Stimulated activated CD8-positive, alpha-beta memory T cell treated with anti-CD3 and anti-CD28 coated beads, Interleukin-12 subunit alpha, Interleukin-12 subunit beta, amount 100 ng/mL, for 4 hours (primary cell): ENCODE results near the gene PHIP.
"Not testable (repeated sequence)": the region's sequence is repeated elsewhere in the genome, so short reads cannot be mapped to it uniquely, and the experiment has no call there.

Source experiments
- DNase-seq: peaks from one replicate; pipeline ENCODE4 v3.0.0-alpha.2; 2020; ENCODE audit warnings: low read depth

Gene PHIP

DNA sequence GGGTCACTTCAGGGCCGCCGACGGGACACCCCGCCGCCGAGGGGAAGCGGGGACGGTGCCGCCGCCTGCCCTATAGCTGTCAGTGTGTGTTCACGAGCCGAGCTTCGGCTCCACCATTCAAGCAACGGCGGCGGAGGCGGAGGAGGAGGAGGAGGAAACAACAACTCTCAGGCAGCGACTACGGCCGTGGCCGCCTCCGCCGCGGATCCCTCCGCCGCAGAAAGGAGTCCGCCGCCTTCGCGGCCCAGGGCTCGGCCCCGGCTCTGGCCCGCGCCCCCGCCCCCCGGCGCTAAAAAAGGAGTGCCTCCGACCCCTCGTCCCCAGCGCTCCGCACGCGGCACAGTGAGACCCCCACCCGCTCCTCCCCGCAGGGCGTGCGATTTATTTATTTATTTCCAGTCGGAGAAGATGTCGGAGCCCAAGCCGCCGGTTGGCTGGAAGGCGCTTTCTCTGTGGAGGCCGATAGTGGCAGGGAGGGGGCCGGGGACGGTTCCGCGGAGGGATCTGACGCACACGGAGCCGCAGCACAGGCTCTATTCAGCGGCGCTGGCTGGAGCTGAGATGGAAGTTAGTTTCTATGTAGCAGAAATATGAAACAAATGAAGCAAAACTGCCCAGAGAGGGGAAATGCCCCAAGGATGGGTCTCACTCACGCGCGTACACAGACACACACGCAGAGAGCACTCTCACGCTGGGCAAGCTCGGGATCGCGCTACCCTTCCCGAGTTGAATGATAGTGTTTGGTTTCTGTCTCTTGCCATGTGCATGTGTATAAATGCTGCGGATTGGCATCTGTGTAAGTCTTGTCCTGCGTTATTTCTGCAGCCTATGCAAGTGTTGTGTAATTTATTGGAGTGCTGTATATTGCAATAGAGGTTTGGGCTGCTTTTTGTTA is at the start of gene PHIP:
PHIP (minus strand) TSS at position 180 of the 895 bp plus-strand sequence. CDS start 186 bp downstream, outside the sequence.
- peak; percentile 83 for DNase-seq

DNA sequence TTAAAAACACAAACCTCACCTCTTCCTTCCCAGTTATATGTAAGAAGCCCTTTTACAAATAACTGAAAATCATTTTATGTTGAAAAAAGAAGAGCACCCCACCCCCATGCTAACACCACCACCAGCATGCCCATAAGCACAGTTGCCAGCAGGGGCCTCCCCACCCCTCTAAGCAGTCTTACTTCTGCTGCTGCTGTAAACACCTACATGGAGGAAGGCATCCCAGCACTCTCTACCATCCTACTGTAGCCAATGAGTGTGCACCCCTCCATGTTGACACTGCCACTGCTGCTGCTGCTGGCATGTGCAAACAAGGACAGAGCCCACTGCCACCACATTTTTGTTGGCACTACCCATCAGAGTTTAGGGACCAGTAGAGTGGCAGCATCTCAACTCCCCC is 49.6 kb upstream of the PHIP start:
- DNase-seq: no peak

DNA sequence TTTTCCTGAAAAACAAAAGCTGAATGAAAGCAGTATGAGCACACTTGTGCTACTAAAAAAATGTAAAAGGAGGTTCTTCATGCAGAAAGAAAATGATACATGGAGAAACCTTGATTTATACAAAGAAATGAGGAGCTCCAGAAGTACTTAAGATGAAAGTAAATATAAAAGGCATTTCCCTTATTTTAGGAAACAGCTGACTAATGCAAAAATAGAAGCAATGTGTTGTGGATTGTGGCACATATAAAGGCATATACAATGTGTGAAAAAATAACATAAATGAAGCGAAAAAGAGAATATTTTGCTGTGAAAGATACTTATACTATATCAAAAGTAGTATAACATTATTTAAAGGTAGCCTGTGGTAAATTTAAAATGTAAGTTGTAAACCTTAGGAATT is 41.2 kb upstream of the PHIP start:
- DNase-seq: no peak

DNA sequence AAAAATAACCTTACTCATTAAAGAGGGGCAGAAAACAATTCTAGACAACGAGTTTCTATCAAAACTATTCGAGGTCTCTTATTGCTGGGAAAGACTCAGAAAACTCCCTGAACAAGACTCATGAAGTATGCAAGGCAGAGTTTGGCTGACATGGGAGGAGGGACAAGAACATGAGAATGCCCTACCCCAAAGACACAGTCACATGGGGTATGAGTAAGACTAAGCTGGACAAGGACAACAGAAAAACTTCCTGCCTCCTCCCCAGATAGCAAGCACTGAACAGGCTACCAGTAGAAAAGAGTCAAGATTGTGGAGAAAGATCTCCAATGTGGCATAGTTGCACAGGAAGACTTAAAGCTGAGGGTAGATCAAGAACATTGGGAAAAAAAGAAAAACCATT is 39.7 kb upstream of the PHIP start:
- DNase-seq: no peak

DNA sequence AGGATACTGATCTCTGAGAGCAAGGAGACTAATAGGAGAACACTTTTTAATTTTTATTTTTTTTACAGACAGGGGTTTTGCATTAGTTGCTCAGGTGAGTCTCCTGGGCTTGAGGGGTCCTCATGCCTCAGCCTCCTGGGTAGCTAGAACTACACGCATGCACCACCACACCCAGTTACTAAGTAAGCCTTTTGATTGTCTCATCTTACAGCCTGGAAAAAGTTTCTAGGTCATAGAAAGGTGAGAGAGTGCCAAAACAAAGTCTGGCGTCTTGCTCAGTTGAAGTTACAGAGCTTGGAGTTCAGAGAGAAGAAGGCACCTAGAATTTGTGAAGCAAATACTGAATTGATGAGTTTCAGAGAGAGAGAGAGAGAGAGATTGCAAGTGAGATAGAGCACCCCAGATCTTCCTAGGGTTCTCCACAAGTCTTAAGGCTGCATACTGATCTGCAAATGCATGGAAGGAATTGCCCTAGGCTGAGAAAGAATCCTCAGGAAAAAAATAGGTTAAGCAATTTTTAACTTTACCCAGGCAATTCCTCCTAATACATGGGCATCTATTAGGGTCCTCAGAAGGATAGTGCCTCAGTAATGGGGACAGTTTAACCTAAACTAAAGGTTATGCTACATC is 37.6 kb upstream of the PHIP start:
- no peak for DNase-seq

DNA sequence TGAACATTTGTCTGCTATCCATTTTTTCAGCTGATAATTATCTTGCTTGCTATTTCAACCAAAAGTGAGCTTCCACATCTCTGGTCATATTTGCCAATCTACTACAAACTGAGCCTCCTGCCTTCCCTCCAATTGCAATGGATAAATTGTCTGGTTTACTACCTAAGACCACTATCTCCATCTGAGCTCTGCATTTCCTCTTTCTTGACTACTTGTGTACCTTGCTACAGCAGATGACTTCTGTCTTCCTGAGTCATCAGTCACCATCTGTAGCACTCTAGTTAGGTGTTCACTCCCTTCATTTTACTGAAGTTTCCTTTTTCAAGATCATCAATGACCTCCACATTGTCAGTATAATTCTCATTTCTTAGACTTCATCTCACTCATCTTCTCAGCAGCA is 33.5 kb upstream of the PHIP start:
- DNase-seq: no peak

DNA sequence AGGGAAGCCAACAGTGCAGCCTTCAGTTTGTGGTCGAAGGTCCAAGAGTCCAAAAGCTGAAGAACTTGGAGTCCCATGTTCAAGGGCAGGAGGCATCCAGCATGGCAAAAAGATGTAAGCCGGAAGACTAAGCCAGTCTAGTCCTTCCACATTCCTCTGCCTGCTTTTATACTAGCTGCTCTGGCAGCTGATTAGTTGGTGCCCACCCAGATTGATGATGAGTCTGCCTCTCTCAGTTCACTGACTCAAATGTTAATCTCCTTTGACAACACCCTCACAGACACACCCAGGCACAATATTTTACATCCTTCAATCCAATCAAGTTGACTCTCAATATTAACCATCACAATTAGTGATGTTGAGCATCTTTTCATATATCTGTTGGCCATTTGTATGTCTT is 23.1 kb upstream of the PHIP start:
- no peak for DNase-seq

DNA sequence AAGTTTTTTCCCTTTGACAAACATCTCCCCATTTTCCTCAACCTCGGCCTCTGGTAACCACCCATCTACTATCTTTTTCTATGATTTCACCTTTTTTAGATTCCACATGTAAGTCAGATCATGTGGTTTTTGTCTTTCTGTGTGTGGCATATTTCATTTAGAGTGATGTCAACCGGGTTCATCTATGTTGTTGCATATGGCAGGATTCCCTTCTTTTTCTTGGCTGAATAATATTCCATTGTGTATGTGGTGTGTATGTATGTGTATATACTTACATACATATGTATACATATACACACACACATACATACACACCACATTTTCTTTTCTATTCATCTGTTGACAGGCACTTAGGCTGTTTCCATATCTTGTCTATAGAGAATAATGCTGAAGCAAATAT is 22.2 kb upstream of the PHIP start:
- DNase-seq: no peak

DNA sequence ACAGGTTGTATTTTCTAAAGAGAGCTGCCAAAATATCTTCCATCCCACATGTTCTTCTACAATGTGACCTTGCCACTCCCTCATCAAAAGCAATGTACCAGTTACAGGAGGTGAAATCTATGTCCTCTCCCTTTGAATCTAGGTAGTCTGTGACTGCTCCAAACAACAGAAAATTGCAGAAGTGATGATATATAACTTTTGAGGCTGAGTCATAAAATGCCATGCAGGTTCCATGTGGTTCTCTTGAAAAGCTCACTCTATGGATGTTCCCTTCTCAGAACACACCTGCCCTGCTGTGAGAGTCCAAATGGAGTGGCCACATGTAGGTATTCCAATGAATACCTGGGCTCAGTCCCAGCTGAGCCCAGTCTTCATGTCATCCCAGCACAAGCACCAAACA is 16.9 kb upstream of the PHIP start:
- no peak for DNase-seq

DNA sequence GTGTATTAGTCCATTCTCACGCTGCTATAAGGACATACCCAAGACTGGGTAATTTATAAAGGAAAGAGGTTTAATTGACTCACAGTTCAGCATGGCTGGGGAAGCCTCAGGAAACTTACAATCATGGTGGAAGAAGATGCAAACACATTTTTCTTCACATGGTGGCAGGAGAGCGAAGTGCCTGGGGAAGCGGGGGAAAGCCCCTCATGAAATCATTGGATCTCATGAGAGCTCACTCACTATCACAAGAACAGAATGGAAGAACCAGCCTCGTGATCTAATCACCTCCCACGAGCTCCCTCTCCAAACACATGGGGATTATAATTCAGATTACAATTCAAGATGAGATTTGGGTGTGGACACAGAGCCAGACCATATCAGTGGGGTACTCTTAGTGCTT is 13.7 kb upstream of the PHIP start:
- not testable (repeated sequence) for DNase-seq

DNA sequence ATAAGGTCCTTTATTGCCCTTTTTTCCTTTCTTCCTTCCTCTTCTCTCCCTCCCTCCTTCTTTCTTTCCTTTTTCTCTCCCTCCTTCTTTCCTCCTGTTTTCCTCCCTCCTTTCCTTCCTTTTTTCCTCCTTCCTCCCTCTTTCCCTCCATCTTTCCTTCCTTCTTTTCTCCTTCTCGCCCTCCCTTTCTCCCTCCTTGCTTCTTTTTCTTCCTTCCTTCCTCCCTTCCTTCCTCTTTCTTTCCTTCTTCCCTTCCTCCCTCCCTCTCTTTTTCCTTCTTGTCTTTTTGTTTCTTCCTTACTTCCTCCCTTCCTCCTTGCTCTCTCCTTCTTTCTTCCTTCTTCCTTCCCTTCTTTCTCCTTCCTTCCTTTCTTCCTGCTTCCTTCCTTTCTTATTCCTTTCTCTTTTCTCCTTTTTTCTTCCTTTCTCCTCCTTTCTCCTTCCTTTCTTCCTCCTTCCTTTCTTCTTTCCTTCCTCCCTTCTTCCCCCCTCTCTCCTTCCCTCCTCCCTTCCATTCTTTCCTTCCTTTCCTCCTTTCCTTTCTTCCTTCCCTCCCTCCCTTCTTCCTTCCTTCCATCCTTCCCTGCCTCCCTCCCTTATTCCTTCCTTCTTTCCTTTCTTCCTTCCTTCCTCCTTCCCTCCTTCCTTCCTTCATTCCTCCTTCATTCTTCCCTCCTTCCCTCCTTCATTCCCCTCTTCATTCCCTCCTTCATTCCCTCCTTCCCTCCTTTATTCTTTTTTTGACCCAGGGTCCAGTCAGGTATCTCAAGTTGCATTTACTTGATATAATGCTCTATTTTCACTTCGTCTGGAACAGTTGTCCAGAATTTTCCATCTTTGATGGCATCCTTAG is 11.7 kb upstream of the PHIP start:
- DNase-seq: no peak

DNA sequence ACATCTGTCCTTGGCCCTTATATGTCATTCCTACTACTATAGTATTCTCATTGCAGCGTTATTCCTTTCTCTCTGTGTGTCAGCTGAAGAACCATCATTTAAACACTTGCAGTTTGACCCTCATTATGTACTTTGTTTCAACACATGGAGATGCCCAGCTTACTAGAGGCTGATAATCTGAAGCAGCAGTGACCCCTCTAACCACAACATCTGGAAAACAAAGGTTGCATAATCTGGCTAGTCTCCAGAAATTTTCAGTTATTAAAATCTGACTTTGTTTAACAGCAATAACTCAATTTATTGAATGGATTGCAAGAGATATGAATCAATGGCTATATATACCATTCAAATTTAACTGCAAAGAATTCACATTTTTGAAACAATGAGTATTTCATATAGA is 6.6 kb upstream of the PHIP start:
- DNase-seq: no peak

DNA sequence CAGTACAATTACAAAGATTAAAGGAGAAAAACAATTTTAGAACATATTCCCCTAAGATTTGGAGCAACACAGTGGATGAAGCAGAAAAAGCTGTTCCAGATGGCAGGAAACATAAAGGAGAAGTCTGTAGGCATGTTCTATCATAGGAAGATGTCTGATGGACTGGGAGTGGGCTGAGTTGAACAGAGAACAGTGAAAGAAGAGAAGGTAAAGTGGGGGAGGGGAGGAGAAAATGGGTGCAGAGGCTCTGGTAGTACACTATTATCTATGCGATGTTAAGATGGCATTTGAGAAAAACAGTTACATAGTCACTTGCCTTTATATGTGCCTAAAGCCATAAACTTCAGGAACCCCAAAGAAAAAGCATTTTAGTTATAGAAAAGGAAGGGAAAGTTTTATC is 4.2 kb upstream of the PHIP start:
- DNase-seq: no peak

DNA sequence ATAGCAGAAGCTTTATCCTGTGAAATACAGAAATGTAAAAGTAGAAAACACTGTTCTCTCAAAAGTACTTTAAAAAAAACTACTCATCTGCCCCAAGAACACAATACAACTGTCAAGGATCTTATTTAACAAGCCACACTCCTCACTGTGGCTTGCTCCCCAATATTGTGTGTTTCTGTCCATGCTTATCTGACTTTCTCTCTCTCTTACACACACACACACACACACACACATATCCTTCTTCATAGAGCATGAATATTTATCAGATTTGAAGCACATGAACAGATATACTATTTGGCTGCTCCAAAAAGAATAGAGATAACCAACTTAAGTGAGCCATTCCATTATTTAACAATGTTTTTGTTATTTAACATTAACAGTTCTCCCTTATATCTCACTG is 3.6 kb upstream of the PHIP start:
- DNase-seq: no peak

DNA sequence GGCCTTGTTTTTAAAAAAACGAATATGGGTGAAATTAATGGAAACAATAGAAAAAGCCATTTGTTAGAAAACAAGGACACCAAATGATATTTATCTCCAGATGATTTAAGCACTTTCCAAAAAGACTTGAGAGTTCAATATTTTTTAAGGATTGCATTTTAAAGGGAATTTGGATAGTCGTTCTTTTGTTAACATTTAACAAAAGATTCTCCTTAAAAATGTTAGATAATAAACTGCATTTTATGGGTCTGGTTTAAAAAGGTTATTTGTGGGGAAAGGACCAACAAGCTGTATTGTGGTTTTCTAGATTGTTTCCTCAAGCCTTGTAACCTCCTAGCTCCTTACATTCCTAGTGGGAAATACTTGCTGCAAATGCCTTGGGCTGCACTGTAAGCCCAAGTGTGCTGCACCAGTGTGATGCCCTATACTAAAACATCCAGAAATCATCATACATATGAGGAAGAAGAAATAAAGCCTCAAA is 1.5 kb upstream of the PHIP start:
- no peak for DNase-seq

DNA sequence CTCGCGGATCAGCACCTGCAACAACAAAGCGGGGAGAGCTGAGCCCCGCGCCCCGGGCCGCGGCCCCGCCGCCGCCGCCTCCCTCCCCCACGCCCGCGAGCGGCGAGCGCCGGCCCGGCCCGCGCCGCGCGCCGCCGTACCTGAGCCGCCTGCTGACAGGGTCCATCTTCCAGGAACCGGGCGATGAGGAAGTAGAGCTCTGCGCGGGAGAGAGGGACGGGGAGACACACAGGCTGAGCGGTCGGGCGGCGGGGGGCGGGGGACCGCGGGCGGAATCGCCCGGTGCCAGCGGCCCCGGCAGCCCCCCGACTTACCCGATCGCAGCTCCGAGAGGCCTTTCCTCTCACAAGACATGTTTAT is 359 bp downstream of the PHIP start:
- DNase-seq: no peak

DNA sequence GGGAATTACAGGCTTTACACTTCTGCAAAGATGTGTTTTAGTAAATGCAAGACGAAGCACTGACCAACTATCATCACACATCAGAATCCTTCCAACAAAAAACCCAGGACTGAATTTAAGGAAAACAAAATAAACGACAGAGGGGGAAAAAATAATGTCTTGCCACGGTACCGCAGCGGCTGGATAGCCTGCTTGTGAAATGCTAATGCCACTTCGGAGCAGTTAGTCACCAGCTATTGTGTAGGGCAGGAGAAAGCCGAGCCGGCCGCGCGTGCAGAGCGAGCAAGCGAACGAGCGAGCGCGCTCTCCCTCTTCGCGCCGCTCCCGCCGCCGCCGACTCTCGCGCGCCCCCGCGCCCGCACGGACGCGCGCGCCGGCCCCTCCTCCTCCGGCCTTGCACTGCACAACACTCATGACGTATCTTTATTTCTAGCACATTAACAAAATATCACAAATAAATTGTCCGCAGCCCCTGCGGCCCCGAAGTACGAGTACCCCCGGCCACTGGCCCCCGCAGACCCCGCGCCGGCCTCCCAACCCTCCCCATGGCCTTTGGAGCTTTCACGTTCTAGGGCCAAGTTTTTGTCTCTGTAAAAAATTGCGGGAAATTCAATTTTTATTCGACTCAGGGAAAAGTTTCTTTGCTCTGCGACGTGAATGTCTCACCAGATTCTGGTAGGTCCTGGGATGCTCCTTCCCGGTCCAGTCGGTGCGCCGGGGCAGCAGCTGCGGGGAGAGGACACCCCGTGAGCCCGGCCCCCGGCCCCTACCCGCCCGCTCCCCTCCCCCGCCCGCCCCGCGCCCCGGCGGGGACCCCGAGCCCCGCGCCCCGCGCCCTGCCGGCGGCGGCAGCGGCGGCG is 1.0 kb downstream of the PHIP start:
- DNase-seq: peak; percentile 86

DNA sequence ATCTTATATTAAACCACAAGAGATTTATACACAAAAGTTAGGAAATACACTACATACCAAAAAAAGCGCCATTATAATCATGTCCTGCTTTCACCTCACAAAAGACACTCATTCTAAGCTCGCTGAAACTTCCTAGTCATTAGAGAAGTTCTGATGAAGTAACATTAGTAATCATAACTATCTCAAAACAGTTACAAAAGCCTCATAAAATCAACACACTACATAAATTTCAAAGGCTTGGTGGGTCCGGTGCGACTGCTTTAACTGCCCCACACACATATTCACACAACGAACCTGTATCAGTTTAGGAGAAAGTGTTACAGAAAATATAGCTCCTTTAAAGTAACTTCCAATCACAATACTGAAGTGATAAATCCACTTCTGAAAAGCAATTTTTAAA is 1.9 kb downstream of the PHIP start:
- no peak for DNase-seq

DNA sequence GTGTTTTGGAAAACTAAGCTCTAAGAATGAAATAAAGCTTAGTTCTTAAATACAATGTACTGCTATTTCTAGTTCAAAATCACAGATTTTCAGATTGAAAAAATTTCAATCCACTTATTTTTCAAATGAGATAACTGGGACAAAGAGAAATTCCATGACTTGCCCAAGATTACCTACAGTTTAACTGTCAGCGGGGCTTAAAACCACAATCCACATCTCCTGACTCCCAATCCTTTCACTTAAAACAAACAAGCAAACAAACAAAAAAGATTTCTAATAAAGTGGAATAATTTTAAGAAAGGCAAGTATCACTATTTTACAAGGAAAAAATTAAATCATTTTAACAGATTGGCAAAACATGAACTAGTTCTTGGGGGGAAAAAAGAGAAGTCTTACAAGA is 4.2 kb downstream of the PHIP start:
- DNase-seq: no peak

DNA sequence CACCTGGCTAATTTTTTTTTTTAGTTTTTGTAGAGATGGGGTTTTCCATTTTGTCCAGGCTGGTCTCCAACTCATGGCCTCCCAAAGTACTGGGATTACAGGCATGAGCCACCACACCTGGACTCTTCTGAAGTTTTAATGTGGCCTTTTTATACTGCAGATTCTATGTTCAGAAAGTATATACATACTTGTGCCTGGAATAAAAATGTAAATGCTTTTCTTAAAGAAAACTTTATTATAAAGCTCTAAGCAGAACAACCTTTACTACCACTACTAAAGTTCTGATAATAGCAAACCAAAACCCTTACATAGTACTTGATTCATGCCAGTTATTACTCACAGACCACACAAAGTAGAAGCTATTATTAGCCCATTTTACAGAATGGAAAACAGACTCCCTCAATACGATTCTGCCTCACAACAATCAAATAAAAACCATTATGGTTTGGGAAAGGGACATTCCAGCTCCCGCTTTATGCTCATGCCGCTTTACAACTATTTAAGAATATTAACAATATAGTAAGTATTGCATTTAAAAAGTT is 5.3 kb downstream of the PHIP start:
- no peak for DNase-seq

DNA sequence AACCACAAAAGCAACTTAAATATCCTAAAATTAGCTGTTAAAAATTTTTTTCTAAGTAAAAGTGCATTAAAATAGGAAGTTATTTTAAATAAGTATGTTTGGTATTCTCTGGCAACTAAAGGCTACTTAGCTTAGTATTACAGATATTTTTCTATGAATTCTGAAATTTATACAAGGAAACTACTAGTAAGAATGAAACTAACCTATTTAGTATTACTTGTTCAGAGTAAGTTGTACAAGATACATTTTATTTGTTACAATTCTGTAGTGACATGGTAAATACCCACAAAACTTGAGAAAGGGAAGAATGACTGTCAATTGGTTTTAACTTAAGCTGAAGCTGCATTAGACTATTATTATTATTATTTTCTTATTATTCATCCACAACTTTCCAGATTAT is 6.5 kb downstream of the PHIP start:
- DNase-seq: no peak
